H1 (cell line): Measurements from ENCODE around the gene DBR1. TPM values are rescaled to one million over a fixed set of nuclear protein-coding genes. Genes with fewer than 3 reads are reported as not detected.

Experiments used
- CTCF ChIA-PET: fragments of 300-600 bp; sonication (Branson Sonifier 250); formaldehyde crosslinking; loops from one replicate; lab custom pipeline; 2021; ENCODE audit not compliant: partially characterized antibody; lab: Charles Lee
- POLR2A ChIA-PET: fragments of 300-600 bp; sonication (Branson Sonifier 250); formaldehyde crosslinking; loops from one replicate; lab custom pipeline; 2021; ENCODE audit warnings: inconsistent platforms; ENCODE audit not compliant: partially characterized antibody; lab: Charles Lee
- DNase-seq, 2 experiments: peaks; one replicate each; pipeline versions ENCODE4 v3.0.0 to v3.0.0-alpha.2; 2010 to 2022; ENCODE audit warnings: low spot score in 2 of 2, low read depth in 1 of 2, mixed read lengths in 1 of 2
- FAIRE-seq: peaks from 2 replicates; lab custom pipeline; 2011; peaks lifted over from hg19 to GRCh38; lab: Jason Lieb, UNC
- H2AFZ ChIP-seq: 2 replicates; pipeline ENCODE4 v1.8.1; 2012; ENCODE audit warnings: low read length, inconsistent platforms
- H2AK5ac ChIP-seq: 2 replicates; pipeline ENCODE4 v1.6.1; 2013; ENCODE audit warnings: low read depth, low read length
- H2BK120ac ChIP-seq: replicated peaks from 2 replicates; pipeline ENCODE3; 2013; ENCODE audit warnings: low read depth, low read length, inconsistent platforms
- H2BK12ac ChIP-seq: 2 replicates; pipeline ENCODE4 v1.6.1; 2013; ENCODE audit warnings: low read depth, low read length
- H2BK15ac ChIP-seq: 2 replicates; pipeline ENCODE4 v1.6.1; 2013; ENCODE audit warnings: low read length
- H2BK20ac ChIP-seq: 2 replicates; pipeline ENCODE4 v1.6.1; 2013; ENCODE audit warnings: low read length
- H2BK5ac ChIP-seq: 2 replicates; pipeline ENCODE4 v1.6.1; 2013; ENCODE audit warnings: low read depth, low read length
- H3K14ac ChIP-seq: 2 replicates; pipeline ENCODE4 v1.6.1; 2013; ENCODE audit warnings: inconsistent platforms; ENCODE audit not compliant: insufficient read length
- H3K18ac ChIP-seq: 2 replicates; pipeline ENCODE4 v1.6.1; 2013; ENCODE audit warnings: low read length; ENCODE audit errors: extremely low read depth
- H3K23ac ChIP-seq: 2 replicates; pipeline ENCODE4 v1.6.1; 2013; ENCODE audit warnings: inconsistent platforms; ENCODE audit not compliant: insufficient read length
- H3K23me2 ChIP-seq: 2 replicates; pipeline ENCODE4 v1.6.1; 2013; ENCODE audit warnings: low read depth, low read length
- H3K27ac ChIP-seq: 2 replicates; pipeline ENCODE4 v1.6.1; 2011; ENCODE audit warnings: low read depth, low read length, inconsistent platforms
- H3K27me3 ChIP-seq, 4 experiments: replicated peaks in 1 of 4; 1 replicate in 1 of 4; 2 replicates in 3 of 4; pipeline versions ENCODE4 v1.6.1 to v1.8.1; 2011 to 2013; ENCODE audit warnings: low read length in 3 of 4, mild to moderate bottlenecking in 3 of 4, inconsistent platforms in 2 of 4, mixed read lengths in 2 of 4, moderate library complexity in 1 of 4; ENCODE audit not compliant: control insufficient read depth in 3 of 4, insufficient read depth in 3 of 4; ENCODE audit errors: extremely low read depth in 1 of 4
- H3K36me3 ChIP-seq, 4 experiments: 2 replicates each; pipeline versions ENCODE4 v1.6.1 to v1.8.1; 2011 to 2013; ENCODE audit warnings: mild to moderate bottlenecking in 4 of 4, low read length in 3 of 4, moderate library complexity in 2 of 4, control low read depth in 1 of 4, inconsistent platforms in 1 of 4; ENCODE audit not compliant: insufficient read depth in 4 of 4, control insufficient read depth in 2 of 4
- H3K4ac ChIP-seq: replicated peaks from 2 replicates; pipeline ENCODE3; 2013; ENCODE audit warnings: low read length, low read depth, mixed read lengths, inconsistent platforms; ENCODE audit not compliant: insufficient read length
- H3K4me1 ChIP-seq, 4 experiments: replicated peaks in 1 of 4; 1 replicate in 1 of 4; 2 replicates in 3 of 4; pipeline versions ENCODE4 v1.6.1 to v1.8.1; 2011 to 2013; ENCODE audit warnings: low read length in 3 of 4, inconsistent platforms in 2 of 4, mixed read lengths in 1 of 4; ENCODE audit not compliant: insufficient read depth in 4 of 4, control insufficient read depth in 3 of 4
- H3K4me2 ChIP-seq, 2 experiments: 2 replicates each; pipeline versions ENCODE4 v1.6.1 to v1.8.1; 2011 to 2013; ENCODE audit warnings: low read depth in 2 of 2, low read length in 2 of 2, control low read depth in 1 of 2, inconsistent platforms in 1 of 2, mild to moderate bottlenecking in 1 of 2; ENCODE audit not compliant: insufficient read depth in 1 of 2
- H3K4me3 ChIP-seq, 4 experiments: fragments of 200-600, 300-600 bp in 1 of 4; sonication (generic), shearing (Covaris generic), sonication (Bioruptor Twin) in 1 of 4; 2 replicates each; pipeline versions ENCODE4 v1.5.1 to v1.8.1; 2011 to 2016; ENCODE audit warnings: low read length in 4 of 4, low read depth in 3 of 4, control low read depth in 2 of 4, inconsistent platforms in 2 of 4, mild to moderate bottlenecking in 2 of 4, mixed read lengths in 1 of 4, moderate library complexity in 1 of 4; ENCODE audit not compliant: insufficient read depth in 2 of 4; ENCODE audit errors: extremely low read depth in 1 of 4
- H3K56ac ChIP-seq: replicated peaks from 2 replicates; pipeline ENCODE3; 2013; ENCODE audit warnings: low read depth, mild to moderate bottlenecking, mixed read lengths, low read length, inconsistent platforms; ENCODE audit not compliant: insufficient read length
- H3K79me1 ChIP-seq: 2 replicates; pipeline ENCODE4 v1.6.1; 2013; ENCODE audit warnings: low read depth, low read length, control low read depth
- H3K79me2 ChIP-seq, 2 experiments: 2 replicates each; pipeline versions ENCODE4 v1.6.1 to v1.8.1; 2012 to 2013; ENCODE audit warnings: low read length in 2 of 2, mild to moderate bottlenecking in 2 of 2, inconsistent platforms in 1 of 2; ENCODE audit not compliant: insufficient read depth in 2 of 2, control insufficient read depth in 1 of 2
- H3K9ac ChIP-seq, 4 experiments: replicated peaks in 1 of 4; 1 replicate in 1 of 4; 2 replicates in 3 of 4; pipeline versions ENCODE4 v1.6.1 to v1.8.1; 2011 to 2013; ENCODE audit warnings: low read depth in 3 of 4, low read length in 3 of 4, control low read depth in 2 of 4, mild to moderate bottlenecking in 2 of 4, moderate library complexity in 2 of 4, inconsistent platforms in 1 of 4; ENCODE audit errors: extremely low read depth in 1 of 4
- H3K9me3 ChIP-seq, 2 experiments: 2 replicates each; pipeline versions ENCODE4 v1.6.1 to v1.8.1; 2012 to 2013; ENCODE audit warnings: mild to moderate bottlenecking in 2 of 2, moderate library complexity in 2 of 2, control low read depth in 1 of 2, inconsistent platforms in 1 of 2, low read depth in 1 of 2, low read length in 1 of 2, mixed read lengths in 1 of 2; ENCODE audit not compliant: insufficient read depth in 2 of 2
- H4K20me1 ChIP-seq, 2 experiments: replicated peaks in 1 of 2; 2 replicates each; pipeline versions ENCODE3 to v1.8.1; 2011 to 2013; ENCODE audit warnings: inconsistent platforms in 2 of 2, low read length in 2 of 2, mild to moderate bottlenecking in 1 of 2; ENCODE audit not compliant: insufficient read depth in 2 of 2, control insufficient read depth in 1 of 2
- H4K5ac ChIP-seq: 2 replicates; pipeline ENCODE4 v1.6.1; 2013; ENCODE audit warnings: low read length, low read depth, mixed read lengths, inconsistent platforms; ENCODE audit not compliant: insufficient read length
- H4K8ac ChIP-seq: 2 replicates; pipeline ENCODE4 v1.8.0; 2013; ENCODE audit warnings: mild to moderate bottlenecking, moderate library complexity, low read length, inconsistent platforms; ENCODE audit not compliant: insufficient read depth; ENCODE audit errors: extremely low read depth
- H4K91ac ChIP-seq: replicated peaks from 2 replicates; pipeline ENCODE3; 2013; ENCODE audit warnings: low read length, mixed read lengths, inconsistent platforms; ENCODE audit not compliant: insufficient read length
- CHD1 ChIP-seq: IDR thresholded peaks from 2 replicates; pipeline ENCODE4 v1.6.1; 2012; ENCODE audit warnings: low read depth, low read length, improper control_type of control experiment
- CHD2 ChIP-seq: IDR thresholded peaks from 2 replicates; pipeline ENCODE4 v1.6.1; 2012; ENCODE audit warnings: low read length, improper control_type of control experiment
- CREB1 ChIP-seq: IDR thresholded peaks from 2 replicates; pipeline ENCODE4 v1.6.1; 2012; ENCODE audit warnings: inconsistent platforms
- CTBP2 ChIP-seq: IDR thresholded peaks from 2 replicates; pipeline ENCODE4 v1.7.0; 2011; ENCODE audit warnings: borderline replicate concordance, mild to moderate bottlenecking, moderate library complexity, mixed read lengths, low read length; ENCODE audit not compliant: insufficient read depth, insufficient read length
- EP300 ChIP-seq, 2 experiments: IDR thresholded peaks; 1 replicate in 1 of 2; 2 replicates in 1 of 2; pipeline ENCODE4 v1.6.1; 2011 to 2012; ENCODE audit warnings: low read depth in 2 of 2, low read length in 2 of 2, mild to moderate bottlenecking in 2 of 2, borderline replicate concordance in 1 of 2, inconsistent platforms in 1 of 2, moderate library complexity in 1 of 2
- FOSL1 ChIP-seq: IDR thresholded peaks from 2 replicates; pipeline ENCODE4 v1.6.1; 2011; ENCODE audit warnings: mild to moderate bottlenecking, low read depth, low read length, moderate library complexity; ENCODE audit not compliant: insufficient read depth
- PHF8 ChIP-seq: fragments of 200-600 bp; sonication (generic); conservative IDR thresholded peaks from 2 replicates; pipeline ENCODE4 v1.7.1; 2012; ENCODE audit warnings: low read depth, mild to moderate bottlenecking, inconsistent platforms, low read length, moderate library complexity
- RAD21 ChIP-seq, 2 experiments: IDR thresholded peaks in 1 of 2; conservative IDR thresholded peaks in 1 of 2; 2 replicates each; pipeline ENCODE4 v1.6.1; 2011; ENCODE audit warnings: low read depth in 2 of 2, low read length in 2 of 2, improper control_type of control experiment in 1 of 2, inconsistent platforms in 1 of 2, mild to moderate bottlenecking in 1 of 2, moderate library complexity in 1 of 2
- SIX5 ChIP-seq: IDR thresholded peaks from 2 replicates; pipeline ENCODE4 v1.6.1; 2011; ENCODE audit warnings: mild to moderate bottlenecking, low read depth, low read length
- SP1 ChIP-seq: IDR thresholded peaks from 2 replicates; pipeline ENCODE4 v1.6.1; 2011; ENCODE audit warnings: low read depth, low read length
- SRF ChIP-seq: IDR thresholded peaks from 2 replicates; pipeline ENCODE4 v1.6.1; 2011; ENCODE audit warnings: mild to moderate bottlenecking, low read depth, low read length, moderate library complexity
- SUZ12 ChIP-seq: fragments of 200-600 bp; sonication (generic); IDR thresholded peaks from 2 replicates; pipeline ENCODE4 v1.6.1; 2012; ENCODE audit warnings: mild to moderate bottlenecking, inconsistent platforms, low read length, moderate library complexity, mixed read lengths
- ZNF274 ChIP-seq: IDR thresholded peaks from 2 replicates; pipeline ENCODE4 v1.7.0; 2012; ENCODE audit warnings: low read length, borderline replicate concordance; ENCODE audit errors: extremely low read depth
- WGBS, 2 experiments: shearing (Covaris generic) in 1 of 2; methylation state at CpG; one replicate each; pipeline versions ENCODE4 v1.1.6 to v1.1.7; 2013 to 2015; ENCODE audit warnings: low lambda C conversion rate in 2 of 2, mixed read lengths in 2 of 2, inconsistent platforms in 1 of 2, low coverage in 1 of 2, missing lambda C conversion rate in 1 of 2; ENCODE audit not compliant: insufficient replicate concordance in 2 of 2, insufficient coverage in 1 of 2, insufficient read length in 1 of 2; ENCODE audit errors: extremely low coverage in 1 of 2, missing lambda C conversion rate in 1 of 2; 5-methylcytosine and 5-hydroxymethylcytosine counted together
- polyA plus RNA-seq, 7 experiments: library from polyadenylated mRNA; depleted of rRNA in 3 of 7; stranded (reverse) in 5 of 7; unstranded in 2 of 7; fragments of >200 nt in 5 of 7; fragments of 200-250 nt in 2 of 7; gene quantifications; 1 replicate in 5 of 7; 2 replicates in 1 of 7; 4 replicates in 1 of 7; pipeline versions ENCODE4 v1.2.1 to v1.2.3, GENCODE V29; 2011 to 2013; ENCODE audit warnings: missing spikeins in 2 of 7, mixed read lengths in 2 of 7
- total RNA-seq: library from RNA; stranded (reverse); fragmentation: NEBNext Ultra II Directional; extraction: Animal tissue kit (Norgen Biotek cat#: 25700); gene quantifications from 2 replicates; pipeline ENCODE4 v1.2.1, GENCODE V29; 2021

Gene DBR1
- total and polyA plus RNA-seq, 2 of the 8 experiments (the other 6 are each of a cell fraction or from before 2014, with no cell fraction given) = 10.1 to 18.3 TPM

DNA sequence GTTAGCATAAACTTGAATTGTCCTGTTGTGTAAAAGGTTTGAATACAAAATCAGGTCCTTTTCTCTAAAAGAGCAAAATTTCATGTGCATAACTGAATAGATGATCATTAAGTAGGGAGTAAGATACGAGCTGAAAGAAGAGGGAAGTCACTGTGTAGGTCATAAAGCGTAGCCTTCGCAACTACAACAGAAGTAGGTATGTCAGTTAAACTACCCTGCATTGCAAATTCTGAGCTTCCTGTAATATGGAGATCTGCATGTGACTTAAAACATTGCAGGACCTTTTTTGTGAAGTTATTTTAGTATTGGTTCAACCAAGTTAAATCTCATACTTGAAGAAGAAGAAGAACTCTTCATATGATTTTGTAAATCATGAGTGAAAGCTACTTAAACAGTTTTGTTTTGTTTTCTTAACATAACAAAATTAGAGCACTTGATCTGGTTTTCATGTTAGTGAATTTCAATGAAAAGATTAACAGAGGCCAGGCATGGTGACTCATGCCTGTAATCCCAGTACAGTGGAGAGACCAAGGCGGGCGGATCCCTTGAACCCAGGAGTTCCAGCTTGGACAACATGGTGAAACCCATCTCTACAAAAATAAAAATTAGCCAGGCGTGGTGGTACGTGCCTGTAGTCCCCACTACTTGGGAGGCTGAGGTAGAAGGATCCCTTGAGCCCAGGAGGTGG is 38.8 kb upstream of the DBR1 start:
- no peak overlapping the region for H4K91ac ChIP-seq
- no peaks in the 10 kb centered on the region for H3K9me3 ChIP-seq
- H3K79me2 ChIP-seq = peaks cover 0 to 66% of the 10 kb centered on the region in 2 experiments; a peak in 2 of 4 replicates
- no peak overlapping the region for H4K5ac ChIP-seq
- no peak overlapping the region for H3K9ac ChIP-seq
- DNase-seq (no peak), FAIRE-seq (no peak)
- ChIA-PET POLR2A (interaction anchor here (1.0 to 1.6 kb wide), 4 partner anchors 10 to 40 kb away, joined by 3 to 5 read pairs (median 3); no protein-coding TSS in a partner anchor), CTCF (interaction anchor here (0.8 to 1.1 kb wide), 2 partner anchors 32 to 75 kb away, joined by 3 to 4 read pairs; no protein-coding TSS in a partner anchor)
- peaks cover 0 to 5% (median 2%) of the 10 kb centered on the region in 4 experiments; a peak in 2 of 7 replicates for H3K4me1 ChIP-seq
- no peak overlapping the region for H3K4ac ChIP-seq
- no peak overlapping the region for H3K4me3 ChIP-seq
- no peak overlapping the region for H4K8ac ChIP-seq
- H2BK20ac ChIP-seq = no peak overlapping the region
- H3K36me3 ChIP-seq = peaks cover 0 to 8% (median 0%) of the 10 kb centered on the region in 4 experiments; a peak in 1 of 8 replicates
- no peak overlapping the region for H3K4me2 ChIP-seq
- H2AFZ ChIP-seq = no peak overlapping the region
- H2BK15ac ChIP-seq = no peak overlapping the region
- no peak overlapping the region for H2BK120ac ChIP-seq
- no peak overlapping the region for H3K18ac ChIP-seq
- H2AK5ac ChIP-seq = no peak overlapping the region
- no peaks in the 10 kb centered on the region for H3K27me3 ChIP-seq
- H3K23ac ChIP-seq = no peak overlapping the region
- no peaks in the 10 kb centered on the region for H3K79me1 ChIP-seq
- H3K14ac ChIP-seq = no peak overlapping the region
- peaks cover 1 to 5% of the 10 kb centered on the region in 2 experiments for H4K20me1 ChIP-seq
- H2BK12ac ChIP-seq = no peak overlapping the region
- no peak overlapping the region for H2BK5ac ChIP-seq
- no peak overlapping the region for H3K27ac ChIP-seq
- no peak overlapping the region for H3K56ac ChIP-seq
- no peaks in the 10 kb centered on the region for H3K23me2 ChIP-seq
- 92% methylated on average over 7 of the region's 7 CpGs; no CpG with 5 or more reads in 1 of the 2 experiments for WGBS, 2 experiments
- TF ChIP-seq CHD1 = no peak
- no peak for TF ChIP-seq PHF8
- TF ChIP-seq SIX5 = no peak
- no peak for TF ChIP-seq CHD2
- TF ChIP-seq SRF = no peak
- TF ChIP-seq SP1 = no peak
- TF ChIP-seq ZNF274 = no peak
- no peak for TF ChIP-seq RAD21 (IDR thresholded peaks at IDR 0.05 in 1 of 2, conservative IDR thresholded peaks at IDR 0.05 in 1 of 2; ENCODE audit: low read depth in 2 of 2, low read length in 2 of 2)
- TF ChIP-seq CREB1 = no peak
- no peak for TF ChIP-seq FOSL1
- no peak for TF ChIP-seq EP300 (IDR thresholded peaks at IDR 0.05; ENCODE audit: borderline replicate concordance in 1 of 2, low read depth in 2 of 2, low read length in 2 of 2)
- TF ChIP-seq CTBP2 = no peak
- no peak for TF ChIP-seq SUZ12
